Measurements from ENCODE around the gene ANO4. TPM values are rescaled to one million over a fixed set of nuclear protein-coding genes. Genes with fewer than 3 reads are reported as not detected.

ANO4 gene
- total and polyA plus RNA-seq, 2 donors (not counting 1 experiment from before 2014, with no cell fraction given), result not detected

GRCh38 chr12:101002696-101003419 lies 208.3 kb downstream of the ANO4 start:
- H3K27ac ChIP-seq (ENCODE audit: low read length in 2 of 2), result no peak overlapping the region
- no peak overlapping the region for H3K4me3 Mint-ChIP-seq
- H3K9ac ChIP-seq (ENCODE audit: low read length), result no peak overlapping the region
- no peaks in the 10 kb centered on the region for H3K4me1 ChIP-seq (ENCODE audit: control insufficient read depth in 2 of 2, insufficient read depth in 2 of 2, low read length in 2 of 2)
- no peak overlapping the region for H3K27ac Mint-ChIP-seq
- no peaks in the 10 kb centered on the region for H3K27me3 ChIP-seq (replicated peaks in 1 of 4; ENCODE audit: control extremely low read depth in 1 of 4, control insufficient read depth in 3 of 4, insufficient read depth in 4 of 4, low read length in 3 of 4)
- no peaks in the 10 kb centered on the region for H4K20me1 ChIP-seq (ENCODE audit: control insufficient read depth, insufficient read depth, low read length, poor library complexity, severe bottlenecking)
- H2AFZ ChIP-seq (ENCODE audit: insufficient read depth, low read depth, low read length, poor library complexity, severe bottlenecking), result no peak overlapping the region
- TF ChIP-seq CTCF (IDR thresholded peaks at IDR 0.05) (no peak), EZH2 (IDR thresholded peaks at IDR 0.05; ENCODE audit: borderline replicate concordance, insufficient read depth, low read depth, low read length, poor library complexity, severe bottlenecking) (no peak)
- 60% methylated on average over 1 of the region's 3 CpGs for WGBS (ENCODE audit: insufficient coverage)
- no peak overlapping the region for H3K4me2 ChIP-seq (replicated peaks; ENCODE audit: low read depth, low read length, poor library complexity, severe bottlenecking)
- DNase-seq (no peak), ATAC-seq (ENCODE audit: low read depth) (no peak)
- H3K4me1 Mint-ChIP-seq, result no peaks in the 10 kb centered on the region
- no peaks in the 10 kb centered on the region for H3K36me3 ChIP-seq (replicated peaks in 1 of 2; ENCODE audit: control extremely low read depth in 1 of 2, control insufficient read depth in 1 of 2, extremely low read depth in 1 of 2, insufficient read depth in 2 of 2, low read length in 1 of 2)
- no peaks in the 10 kb centered on the region for H3K9me3 Mint-ChIP-seq (ENCODE audit: insufficient read depth)
- intact Hi-C loops (cut with micrococcal nuclease), result no loop called here
- no peaks in the 10 kb centered on the region for H3K79me2 ChIP-seq (ENCODE audit: control insufficient read depth, insufficient read depth, low read length)
- ChIA-PET POLR2A (no interaction called here), CTCF (no interaction called here)
- H3K9me3 ChIP-seq (ENCODE audit: control extremely low read depth in 1 of 3, control insufficient read depth in 2 of 3, insufficient read depth in 1 of 3, low read length in 2 of 3), result no peaks in the 10 kb centered on the region
- H3K4me3 ChIP-seq (ENCODE audit: control extremely low read depth in 1 of 5, extremely low read depth in 1 of 5, insufficient read depth in 1 of 5, low read depth in 2 of 5, low read length in 4 of 5), result no peak overlapping the region
- no peaks in the 10 kb centered on the region for H3K27me3 Mint-ChIP-seq

- Mint-ChIP-seq H3K4me1 (no peaks in the 10 kb centered on the region), H3K9me3 (ENCODE audit: insufficient read depth) (peaks cover 5% of the 10 kb centered on the region), H3K27ac (no peak overlapping the region), H3K4me3 (no peak overlapping the region), H3K27me3 (no peaks in the 10 kb centered on the region)
- no CpG with 5 or more reads among the region's 1 CpG for WGBS (ENCODE audit: insufficient coverage)
- no peaks in the 10 kb centered on the region for H4K20me1 ChIP-seq (ENCODE audit: control insufficient read depth, insufficient read depth, low read length, poor library complexity, severe bottlenecking)
- CTCF ChIA-PET, result no interaction called here
- POLR2A ChIA-PET, result no interaction called here
- intact Hi-C loops (cut with micrococcal nuclease), result no loop called here
- TF ChIP-seq EZH2 (IDR thresholded peaks at IDR 0.05; ENCODE audit: borderline replicate concordance, insufficient read depth, low read depth, low read length, poor library complexity, severe bottlenecking), result no peak
- TF ChIP-seq CTCF (IDR thresholded peaks at IDR 0.05), result no peak
- no peak for ATAC-seq (ENCODE audit: low read depth)
- DNase-seq, result no peak
- H3K4me2 ChIP-seq (replicated peaks; ENCODE audit: low read depth, low read length, poor library complexity, severe bottlenecking), result no peak overlapping the region
- no peaks in the 10 kb centered on the region for H3K79me2 ChIP-seq (ENCODE audit: control insufficient read depth, insufficient read depth, low read length)
- no peaks in the 10 kb centered on the region for H3K4me1 ChIP-seq (ENCODE audit: control insufficient read depth in 2 of 2, insufficient read depth in 2 of 2, low read length in 2 of 2)
- H3K9me3 ChIP-seq (ENCODE audit: control extremely low read depth in 1 of 3, control insufficient read depth in 2 of 3, insufficient read depth in 1 of 3, low read length in 2 of 3), result peaks cover 0 to 7% (median 0%) of the 10 kb centered on the region in 3 donors
- H3K27me3 ChIP-seq (replicated peaks in 1 of 4; ENCODE audit: control extremely low read depth in 1 of 4, control insufficient read depth in 3 of 4, insufficient read depth in 4 of 4, low read length in 3 of 4), result no peaks in the 10 kb centered on the region
- H3K9ac ChIP-seq (ENCODE audit: low read length), result no peak overlapping the region
- H3K36me3 ChIP-seq (replicated peaks in 1 of 2; ENCODE audit: control extremely low read depth in 1 of 2, control insufficient read depth in 1 of 2, extremely low read depth in 1 of 2, insufficient read depth in 2 of 2, low read length in 1 of 2), result no peaks in the 10 kb centered on the region
- H3K4me3 ChIP-seq (ENCODE audit: control extremely low read depth in 1 of 5, extremely low read depth in 1 of 5, insufficient read depth in 1 of 5, low read depth in 2 of 5, low read length in 4 of 5), result no peak overlapping the region
- no peak overlapping the region for H3K27ac ChIP-seq (ENCODE audit: low read length in 2 of 2)
- H2AFZ ChIP-seq (ENCODE audit: insufficient read depth, low read depth, low read length, poor library complexity, severe bottlenecking), result no peak overlapping the region
Observed at GRCh38 chr12:101004898-101005297, 210.3 kb downstream of the ANO4 start.

Data from B cell (primary cell).